A549 (cell line): ENCODE measurements around the gene POC1B. TPM values are rescaled to one million over a fixed set of nuclear protein-coding genes. Genes with fewer than 3 reads are reported as not detected.

Source experiments
- ATAC-seq, 2 experiments: fragments of 200-7000 bp in 1 of 2; fragments of >200 bp in 1 of 2; cut with Nextera tagmentation in 1 of 2; cut with Tn5 transposase in 1 of 2; 3 replicates each; pipeline versions ENCODE4 v1.8.0 to v1.9.1; 2018 to 2020; ENCODE audit warnings: mild to moderate bottlenecking in 1 of 2, moderate library complexity in 1 of 2
- CTCF ChIA-PET: fragments of 300-600 bp; sonication (Branson Sonifier 250); formaldehyde crosslinking; extraction: SDS; loops from one replicate; lab custom pipeline; 2021; ENCODE audit warnings: antibody characterized with exemption, inconsistent platforms; lab: Yijun Ruan, JAX
- POLR2A ChIA-PET: fragments of 350-600 bp; formaldehyde crosslinking; extraction: SDS; loops from one replicate; lab custom pipeline; 2021; ENCODE audit warnings: antibody characterized with exemption, inconsistent platforms; lab: Yijun Ruan, JAX
- DNase-seq, 2 experiments: peaks; one replicate each; pipeline versions ENCODE4 v3.0.0 to v3.0.0-alpha.2; 2011 to 2016; ENCODE audit warnings: low read depth in 1 of 2, low spot score in 1 of 2
- FAIRE-seq: peaks from 2 replicates; lab custom pipeline; 2011; peaks lifted over from hg19 to GRCh38; lab: Jason Lieb, UNC
- H3K27ac ChIP-seq, 2 experiments: fragments of >200 bp; sonication (Bioruptor Twin); formaldehyde crosslinking; 3 replicates each; pipeline ENCODE4 v1.5.1; 2016 to 2017
- H3K4me1 ChIP-seq: fragments of >200 bp; sonication (Bioruptor Twin); formaldehyde crosslinking; 3 replicates; pipeline ENCODE4 v1.6.1; 2016
- H3K4me2 ChIP-seq: fragments of >200 bp; sonication (Bioruptor Twin); formaldehyde crosslinking; 3 replicates; pipeline ENCODE4 v1.6.1; 2016
- H3K4me3 ChIP-seq: fragments of >200 bp; sonication (Bioruptor Twin); formaldehyde crosslinking; 3 replicates; pipeline ENCODE4 v1.5.1; 2016
- H3K9me3 ChIP-seq: fragments of >200 bp; sonication (Bioruptor Twin); formaldehyde crosslinking; 3 replicates; pipeline ENCODE4 v1.6.1; 2016
- BCL3 ChIP-seq: fragments of >200 bp; sonication (Bioruptor Twin); formaldehyde crosslinking; IDR thresholded peaks from 3 replicates; pipeline ENCODE4 v1.6.1; 2016
- CBX8 ChIP-seq: fragments of 200-600 bp; sonication (generic); IDR thresholded peaks from 2 replicates; pipeline ENCODE4 v1.6.1; 2016
- CHD4 ChIP-seq: fragments of 200-600 bp; sonication (generic); IDR thresholded peaks from 2 replicates; pipeline ENCODE4 v1.6.1; 2016; ENCODE audit warnings: antibody characterized with exemption, mild to moderate bottlenecking, borderline replicate concordance
- EHF ChIP-seq: fragments of 250-450 bp; sonication (Bioruptor Pico); IDR thresholded peaks from 2 replicates; pipeline ENCODE4 v1.5.0; 2020; ENCODE audit warnings: mild to moderate bottlenecking
- EP300 ChIP-seq, 2 experiments: fragments of >200 bp; sonication (Bioruptor Twin); formaldehyde crosslinking; IDR thresholded peaks; 2 replicates in 1 of 2; 3 replicates in 1 of 2; pipeline ENCODE4 v1.6.1; 2016 to 2017
- ESRRA ChIP-seq: fragments of 150-350 bp; IDR thresholded peaks from 2 replicates; pipeline ENCODE4 v1.6.1; 2014; ENCODE audit warnings: mild to moderate bottlenecking, low read length, borderline replicate concordance
- FOSB ChIP-seq: fragments of 250-450 bp; sonication (Bioruptor Pico); IDR thresholded peaks from 2 replicates; pipeline ENCODE4 v1.5.0; 2020; ENCODE audit warnings: mild to moderate bottlenecking, moderate library complexity
- FOSL2 ChIP-seq, 2 experiments: fragments of 450-650 bp in 1 of 2; fragments of >200 bp in 1 of 2; sonication (Bioruptor Twin) in 1 of 2; formaldehyde crosslinking; IDR thresholded peaks; 2 replicates each; pipeline versions ENCODE4 v1.5.0 to v1.6.1; 2016 to 2020; ENCODE audit warnings: mild to moderate bottlenecking in 1 of 2, moderate library complexity in 1 of 2
- HDAC2 ChIP-seq: fragments of 200-600 bp; sonication (generic); IDR thresholded peaks from 2 replicates; pipeline ENCODE4 v1.6.1; 2016
- HMGXB4 ChIP-seq: fragments of 250-450 bp; sonication (Bioruptor Pico); IDR thresholded peaks from 2 replicates; pipeline ENCODE4 v1.5.0; 2021; ENCODE audit warnings: mild to moderate bottlenecking, moderate library complexity, borderline replicate concordance
- HOXA7 ChIP-seq: fragments of 250-450 bp; sonication (Bioruptor Pico); IDR thresholded peaks from 2 replicates; pipeline ENCODE4 v1.5.0; 2020; ENCODE audit warnings: mild to moderate bottlenecking, moderate library complexity
- JUN ChIP-seq, 2 experiments: fragments of >200 bp; sonication (Bioruptor Twin); formaldehyde crosslinking; IDR thresholded peaks; 2 replicates in 1 of 2; 3 replicates in 1 of 2; pipeline ENCODE4 v1.6.1; 2016 to 2017
- KDM1A ChIP-seq: fragments of 200-600 bp; sonication (generic); IDR thresholded peaks from 2 replicates; pipeline ENCODE4 v1.6.1; 2016; ENCODE audit warnings: low read depth, mild to moderate bottlenecking
- MAZ ChIP-seq: fragments of 150-350 bp; IDR thresholded peaks from 2 replicates; pipeline ENCODE4 v1.6.1; 2014; ENCODE audit warnings: antibody characterized with exemption, low read depth, low read length, borderline replicate concordance
- MYC ChIP-seq: IDR thresholded peaks from 2 replicates; pipeline ENCODE4 v1.6.1; 2012; ENCODE audit warnings: mild to moderate bottlenecking, inconsistent platforms, low read length, improper control_type of control experiment, borderline replicate concordance
- NFE2L2 ChIP-seq: fragments of 150-350 bp; conservative IDR thresholded peaks from 2 replicates; pipeline ENCODE4 v1.6.1; 2014; ENCODE audit warnings: low read length
- NPAS2 ChIP-seq: fragments of 250-450 bp; sonication (Bioruptor Pico); IDR thresholded peaks from 2 replicates; pipeline ENCODE4 v1.8.0; 2022; ENCODE audit warnings: mild to moderate bottlenecking, moderate library complexity, borderline replicate concordance
- PHF8 ChIP-seq: fragments of 200-600 bp; sonication (generic); IDR thresholded peaks from 2 replicates; pipeline ENCODE4 v1.6.1; 2016; ENCODE audit warnings: low read depth, mild to moderate bottlenecking, antibody characterized with exemption, moderate library complexity, borderline replicate concordance
- POLR2A ChIP-seq: IDR thresholded peaks from 2 replicates; pipeline ENCODE4 v1.6.1; 2012; ENCODE audit warnings: mild to moderate bottlenecking, low read length
- POLR2AphosphoS2 ChIP-seq: conservative IDR thresholded peaks from 2 replicates; pipeline ENCODE4 v1.6.1; 2012; ENCODE audit warnings: low read length, improper control_type of control experiment, inconsistent platforms
- RFX5 ChIP-seq: fragments of 450-650 bp; IDR thresholded peaks from 2 replicates; pipeline ENCODE4 v1.7.1; 2014; ENCODE audit warnings: antibody characterized with exemption, mild to moderate bottlenecking, moderate library complexity
- SMC3 ChIP-seq: fragments of >200 bp; sonication (Bioruptor Twin); formaldehyde crosslinking; IDR thresholded peaks from 3 replicates; pipeline ENCODE4 v1.6.1; 2018; ENCODE audit warnings: inconsistent platforms
- TFCP2L1 ChIP-seq: fragments of 250-450 bp; sonication (Bioruptor Pico); IDR thresholded peaks from 2 replicates; pipeline ENCODE4 v1.5.0; 2021; ENCODE audit warnings: mild to moderate bottlenecking
- ZC3H11A ChIP-seq: fragments of 450-650 bp; IDR thresholded peaks from 2 replicates; pipeline ENCODE4 v1.6.1; 2014; ENCODE audit warnings: antibody characterized with exemption, mild to moderate bottlenecking
- ZFP36 ChIP-seq: fragments of 450-650 bp; IDR thresholded peaks from 2 replicates; pipeline ENCODE4 v1.6.1; 2014; ENCODE audit warnings: borderline replicate concordance; ENCODE audit not compliant: partially characterized antibody
- WGBS: methylation state at CpG from one replicate; pipeline ENCODE4 v1.1.6; 2017; ENCODE audit errors: missing lambda C conversion rate; 5-methylcytosine and 5-hydroxymethylcytosine counted together
- polyA plus RNA-seq, 4 experiments: library from polyadenylated mRNA; depleted of rRNA in 3 of 4; stranded (reverse); fragments of >200 nt; fragmentation: RNase III in 1 of 4; extraction: RNeasy Plus Mini Kit Qiagen cat#74134 plus additional on column Dnase treatment in 1 of 4; gene quantifications; 2 replicates in 3 of 4; 3 replicates in 1 of 4; pipeline ENCODE4 v1.2.3, GENCODE V29; 2011 to 2017
- TF ChIP-seq, protein P1 (sequence below): fragments of 450-650 bp; IDR thresholded peaks from 2 replicates; pipeline ENCODE4 v1.6.1; 2014; ENCODE audit warnings: antibody characterized with exemption
- TF ChIP-seq, protein P2 (sequence below): fragments of >200 bp; sonication (Bioruptor Twin); formaldehyde crosslinking; IDR thresholded peaks from 2 replicates; pipeline ENCODE4 v1.6.1; 2016

The POC1B gene
- polyA plus RNA-seq, 2 of the 4 experiments (the other 2 are of a cell fraction), result 10.8 to 38.6 TPM

- FAIRE-seq (no peak), DNase-seq (no peak)
- H3K4me3 ChIP-seq, result no peak overlapping the region
- TF ChIP-seq NPAS2 (CRISPR knock-in tag) (no peak), TFCP2L1 (CRISPR knock-in tag) (no peak), FOSB (CRISPR knock-in tag) (no peak), HDAC2 (no peak), CBX8 (no peak), ESRRA (no peak), HOXA7 (CRISPR knock-in tag) (no peak), POLR2AphosphoS2 (no peak), NFE2L2 (no peak), POLR2A (no peak), EHF (CRISPR knock-in tag) (no peak), MYC (no peak), PHF8 (no peak), RFX5 (no peak), FOSL2 (IDR thresholded peaks at IDR 0.05) (no peak), FOSL2 (CRISPR knock-in tag; IDR thresholded peaks at IDR 0.05) (no peak), ZC3H11A (no peak), HMGXB4 (CRISPR knock-in tag) (no peak)
- TF ChIP-seq, protein P1, sequence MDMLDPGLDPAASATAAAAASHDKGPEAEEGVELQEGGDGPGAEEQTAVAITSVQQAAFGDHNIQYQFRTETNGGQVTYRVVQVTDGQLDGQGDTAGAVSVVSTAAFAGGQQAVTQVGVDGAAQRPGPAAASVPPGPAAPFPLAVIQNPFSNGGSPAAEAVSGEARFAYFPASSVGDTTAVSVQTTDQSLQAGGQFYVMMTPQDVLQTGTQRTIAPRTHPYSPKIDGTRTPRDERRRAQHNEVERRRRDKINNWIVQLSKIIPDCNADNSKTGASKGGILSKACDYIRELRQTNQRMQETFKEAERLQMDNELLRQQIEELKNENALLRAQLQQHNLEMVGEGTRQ, result no peak
- TF ChIP-seq, protein P2, sequence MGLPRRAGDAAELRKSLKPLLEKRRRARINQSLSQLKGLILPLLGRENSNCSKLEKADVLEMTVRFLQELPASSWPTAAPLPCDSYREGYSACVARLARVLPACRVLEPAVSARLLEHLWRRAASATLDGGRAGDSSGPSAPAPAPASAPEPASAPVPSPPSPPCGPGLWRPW, result no peak
- TF ChIP-seq, all 56 proteins: peak for 0
- Histone ChIP-seq H3K4me2 (no peak overlapping the region), H3K9me3 (no peaks in the 10 kb centered on the region), H3K27ac (no peak overlapping the region), H3K4me1 (no peaks in the 10 kb centered on the region)
- ChIA-PET POLR2A (no interaction called here), CTCF (no interaction called here)
- ATAC-seq, result no peak
- WGBS, result 73% methylated on average over 4 of the region's 4 CpGs
Measured at GRCh38 chr12:89405626-89406345, 120.1 kb downstream of the POC1B start.

GRCh38 chr12:89401433-89402058, 124.3 kb downstream of the POC1B start:
- 66% methylated on average over 3 of the region's 3 CpGs for WGBS
- no peaks in the 10 kb centered on the region for H3K4me1 ChIP-seq
- FAIRE-seq (no peak), DNase-seq (no peak), ATAC-seq (no peak)
- H3K27ac ChIP-seq, result no peak overlapping the region
- H3K9me3 ChIP-seq, result no peaks in the 10 kb centered on the region
- H3K4me2 ChIP-seq, result no peak overlapping the region
- ChIA-PET POLR2A (interaction anchor here (0.6 kb wide), 1 partner anchor 47 kb away, joined by 3 read pairs; no protein-coding TSS in a partner anchor), CTCF (no interaction called here)
- H3K4me3 ChIP-seq, result no peak overlapping the region
- no peak for TF ChIP-seq ZFP36

DNA sequence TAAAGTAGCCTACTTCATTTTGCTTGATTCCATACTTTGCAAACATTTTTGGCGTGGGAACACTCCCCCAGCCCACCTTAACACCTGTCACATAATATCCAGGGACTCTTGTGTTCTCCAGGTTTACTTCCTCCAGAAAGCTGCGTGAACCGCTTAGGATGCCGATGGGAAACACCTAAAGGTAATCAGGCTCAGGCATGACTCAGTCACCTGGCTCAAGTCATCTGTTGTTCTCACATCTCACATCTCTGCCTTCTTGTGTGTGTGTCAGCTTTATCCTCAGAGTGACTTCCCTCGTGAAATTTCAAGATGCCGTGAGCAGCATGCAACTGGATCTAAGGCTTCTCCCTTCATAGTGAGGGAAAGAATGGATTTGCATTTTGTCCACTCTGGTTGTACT, 125.4 kb downstream of the POC1B start:
- ATAC-seq (no peak), DNase-seq (no peak), FAIRE-seq (no peak)
- no peak overlapping the region for H3K27ac ChIP-seq
- CTCF ChIA-PET, result interaction anchor here (1.0 kb wide), 1 partner anchor 358 kb away, joined by 3 read pairs; no protein-coding TSS in a partner anchor
- H3K9me3 ChIP-seq, result no peaks in the 10 kb centered on the region
- no peaks in the 10 kb centered on the region for H3K4me1 ChIP-seq
- H3K4me2 ChIP-seq, result no peak overlapping the region
- no peak overlapping the region for H3K4me3 ChIP-seq
- POLR2A ChIA-PET, result no interaction called here
- 91% methylated on average over 6 of the region's 6 CpGs for WGBS
- no peak for TF ChIP-seq POLR2AphosphoS2
- TF ChIP-seq FOSL2 (IDR thresholded peaks at IDR 0.05), result no peak
- TF ChIP-seq FOSL2 (CRISPR knock-in tag; IDR thresholded peaks at IDR 0.05), result no peak
- no peak for TF ChIP-seq CHD4
- TF ChIP-seq BCL3, result no peak
- no peak for TF ChIP-seq SMC3
- TF ChIP-seq ZC3H11A, result no peak
- TF ChIP-seq NFE2L2, result no peak
- TF ChIP-seq EP300 (IDR thresholded peaks at IDR 0.05), result no peak
- no peak for TF ChIP-seq MAZ
- TF ChIP-seq JUN (IDR thresholded peaks at IDR 0.05), result no peak
- TF ChIP-seq HMGXB4 (CRISPR knock-in tag), result no peak
- no peak for TF ChIP-seq PHF8
- no peak for TF ChIP-seq KDM1A
